HG02938 (cell line): Measurements from ENCODE around the gene MED29.

Experiments used
- ATAC-seq: cut with Tn5 transposase; IDR thresholded peaks from one replicate; pipeline ENCODE4 v1.9.1; 2021; ENCODE audit warnings: mild to moderate bottlenecking, moderate library complexity; ENCODE audit not compliant: unreplicated experiment

MED29 gene

GRCh38 chr19:39426170-39426569 lies 35.0 kb downstream of the MED29 start:
- ATAC-seq: no peak

- ATAC-seq: no peak
Measured at GRCh38 chr19:39427707-39428106, 36.5 kb downstream of the MED29 start.

GRCh38 chr19:39428283-39429112 lies 37.3 kb downstream of the MED29 start:
- ATAC-seq: no peak

GRCh38 chr19:39430675-39431593 lies 39.8 kb downstream of the MED29 start:
- peak; percentile 51 for ATAC-seq

GRCh38 chr19:39432677-39433025 lies 41.5 kb downstream of the MED29 start:
- ATAC-seq: no peak

GRCh38 chr19:39433480-39434079 lies 42.4 kb downstream of the MED29 start:
- ATAC-seq: no peak

GRCh38 chr19:39434123-39435076 lies 43.2 kb downstream of the MED29 start:
- no peak for ATAC-seq

- peak; percentile 60 for ATAC-seq
Measured at GRCh38 chr19:39435499-39436349, 44.5 kb downstream of the MED29 start, which contains the start of gene RPS16. TSS of gene RPS16 (minus strand) at chr19:39435949. CDS start at chr19:39435895, 54 bp downstream.

GRCh38 chr19:39436350-39436716 lies 45.2 kb downstream of the MED29 start:
- no peak for ATAC-seq

- ATAC-seq: no peak
Measured at GRCh38 chr19:39438270-39438934, 47.2 kb downstream of the MED29 start.

- ATAC-seq: no peak
Measured at GRCh38 chr19:39444598-39445195, 53.5 kb downstream of the MED29 start.

GRCh38 chr19:39445196-39446111 lies 54.3 kb downstream of the MED29 start, which contains the start of gene SUPT5H:
TSS of gene SUPT5H (plus strand) at chr19:39445582. CDS start at chr19:39445891, 309 bp downstream.
- peak; percentile 82 for ATAC-seq

- no peak for ATAC-seq
Measured at GRCh38 chr19:39446365-39447084, 55.3 kb downstream of the MED29 start.

- no peak for ATAC-seq
Measured at GRCh38 chr19:39448271-39448670, 57.1 kb downstream of the MED29 start.

GRCh38 chr19:39449116-39449797 lies 58.1 kb downstream of the MED29 start:
- no peak for ATAC-seq
